ENCODE measurements around the gene KICS2. TPM values are rescaled to one million over a fixed set of nuclear protein-coding genes. Genes with fewer than 3 reads are reported as not detected.

Gene KICS2
- total RNA-seq, 4 donors from 2014 or later: 8.3 to 12.1 (median 9.5) TPM

GRCh38 chr12:64218597-64218996 is 3.5 kb downstream of the KICS2 start:
- TF ChIP-seq CTCF (IDR thresholded peaks at IDR 0.05; ENCODE audit: low read depth): no peak

- TF ChIP-seq CTCF (IDR thresholded peaks at IDR 0.05; ENCODE audit: low read depth): no peak
Measured at GRCh38 chr12:64216239-64216638, 5.9 kb downstream of the KICS2 start.

GRCh38 chr12:64212119-64212746 is 9.9 kb downstream of the KICS2 start:
- TF ChIP-seq CTCF (IDR thresholded peaks at IDR 0.05; ENCODE audit: low read depth): no peak

- no peak for TF ChIP-seq CTCF (IDR thresholded peaks at IDR 0.05; ENCODE audit: low read depth)
Measured at GRCh38 chr12:64207453-64207852, 14.6 kb downstream of the KICS2 start.

- TF ChIP-seq CTCF (IDR thresholded peaks at IDR 0.05; ENCODE audit: low read depth): no peak
Measured at GRCh38 chr12:64205542-64205941, 16.6 kb downstream of the KICS2 start.

GRCh38 chr12:64203775-64204174 is 18.3 kb downstream of the KICS2 start:
- TF ChIP-seq CTCF (IDR thresholded peaks at IDR 0.05; ENCODE audit: low read depth): no peak

GRCh38 chr12:64203036-64203435 is 19.1 kb downstream of the KICS2 start:
- TF ChIP-seq CTCF (IDR thresholded peaks at IDR 0.05; ENCODE audit: low read depth): no peak

All from subcutaneous adipose tissue (tissue), 4 donors.